HG03457 (cell line): ENCODE data around the gene ZFP82.

Experiments
- ATAC-seq: cut with Tn5 transposase; IDR thresholded peaks from one replicate; pipeline ENCODE4 v1.9.1; 2021; ENCODE audit warnings: moderate number of reproducible peaks; ENCODE audit not compliant: unreplicated experiment

ZFP82 gene

DNA sequence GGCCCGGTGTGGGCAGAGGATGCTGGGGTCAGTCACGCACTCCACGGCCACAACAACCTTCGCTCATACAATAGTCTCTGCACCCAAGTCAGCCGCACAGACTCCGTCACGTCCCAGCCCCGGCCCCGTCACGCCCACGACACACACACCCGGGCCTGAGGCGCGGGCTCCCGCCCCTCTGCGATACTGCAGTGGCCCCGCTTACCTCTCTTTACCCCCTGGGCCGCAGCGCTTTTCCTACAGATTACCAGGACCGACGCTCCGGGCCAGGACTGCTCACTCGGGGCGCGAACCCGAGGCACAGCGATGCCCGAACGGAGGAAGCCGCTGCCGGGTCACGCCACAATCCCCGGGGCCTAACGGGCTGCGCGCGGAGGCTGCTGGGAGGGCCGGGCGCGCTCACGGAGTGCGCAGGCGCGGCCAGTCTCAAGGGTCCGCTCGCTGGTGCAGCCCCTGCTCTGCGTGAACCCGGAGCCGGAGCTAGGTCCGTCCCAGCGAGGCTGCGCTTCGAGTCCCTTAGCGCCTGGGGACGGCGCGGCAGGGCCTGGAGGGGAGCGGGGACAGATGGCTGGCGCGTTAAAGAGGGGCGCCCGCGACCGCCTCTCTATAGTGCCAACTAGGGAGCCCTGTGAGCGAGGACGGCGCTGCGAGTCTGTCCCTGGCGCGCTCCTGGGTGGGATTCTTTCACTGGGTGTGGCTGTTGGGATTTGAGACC is at the start of gene ZFP82:
Gene ZFP82 (minus strand): TSS at position 358 of the 715 bp plus-strand sequence. CDS start 8,855 bp downstream, outside the sequence.
- ATAC-seq, result no peak

DNA sequence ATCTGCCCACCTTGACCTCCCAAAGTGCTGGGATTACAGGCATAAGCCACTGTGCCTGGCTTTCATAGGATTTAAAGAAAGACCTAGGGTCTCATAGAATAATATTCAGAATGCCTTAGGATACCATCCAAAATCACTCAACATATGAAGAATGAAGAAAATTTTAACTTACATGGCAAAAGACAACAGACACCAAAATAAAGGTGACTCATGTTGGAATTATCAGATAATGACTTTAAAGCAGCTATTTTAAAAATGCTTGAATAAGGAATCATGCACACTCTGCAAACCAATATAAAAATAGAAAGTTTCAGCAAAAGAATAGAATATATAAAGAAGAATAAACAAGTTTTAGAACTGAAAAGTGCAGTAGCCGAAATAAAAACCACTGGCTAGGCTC is 41.6 kb upstream of the ZFP82 start:
- ATAC-seq, result no peak

DNA sequence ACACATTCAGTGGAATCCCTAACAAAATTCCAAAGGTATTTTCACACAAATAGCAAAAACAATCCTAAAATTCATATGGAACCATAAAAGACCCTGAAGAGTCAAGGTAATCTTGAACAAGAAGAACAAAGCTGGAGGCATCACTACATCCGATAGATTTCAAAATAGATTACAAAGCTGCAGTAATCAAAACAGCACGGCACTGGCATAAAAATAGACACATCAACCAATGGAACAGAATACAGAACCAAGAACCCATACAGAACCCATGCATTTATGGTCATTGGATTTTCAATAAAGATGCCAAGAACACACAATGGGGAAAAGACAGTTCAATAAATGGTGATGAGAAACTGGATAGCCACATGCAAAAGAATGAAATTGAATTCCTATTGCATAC is 38.4 kb upstream of the ZFP82 start:
- ATAC-seq, result no peak

DNA sequence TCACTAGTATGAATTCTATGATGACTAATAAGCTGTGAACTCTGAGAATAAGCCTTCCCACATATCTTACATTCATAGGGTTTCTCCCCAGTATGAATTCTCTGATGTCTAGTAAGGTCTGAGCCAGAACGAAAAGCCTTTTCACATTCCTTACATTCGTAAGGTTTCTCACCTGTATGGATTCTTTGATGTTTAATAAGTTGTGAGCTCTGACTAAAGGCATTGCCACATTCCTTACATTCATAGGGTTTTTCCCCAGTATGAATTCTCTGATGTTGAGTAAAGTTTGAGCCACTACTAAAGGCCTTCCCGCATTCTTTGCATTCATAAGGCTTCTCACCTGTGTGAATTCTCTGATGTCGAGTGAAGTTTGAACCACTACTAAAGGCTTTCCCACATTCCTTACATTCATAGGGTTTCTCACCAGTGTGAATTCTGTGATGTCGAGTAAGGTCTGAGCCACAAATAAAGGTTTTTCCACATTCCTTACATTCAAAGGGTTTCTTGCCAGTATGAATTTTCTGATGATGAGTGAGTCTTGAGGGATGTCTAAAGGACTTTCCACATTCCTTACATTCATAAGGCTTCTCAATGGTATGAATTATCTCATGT is 30.7 kb upstream of the ZFP82 start:
- no peak for ATAC-seq

DNA sequence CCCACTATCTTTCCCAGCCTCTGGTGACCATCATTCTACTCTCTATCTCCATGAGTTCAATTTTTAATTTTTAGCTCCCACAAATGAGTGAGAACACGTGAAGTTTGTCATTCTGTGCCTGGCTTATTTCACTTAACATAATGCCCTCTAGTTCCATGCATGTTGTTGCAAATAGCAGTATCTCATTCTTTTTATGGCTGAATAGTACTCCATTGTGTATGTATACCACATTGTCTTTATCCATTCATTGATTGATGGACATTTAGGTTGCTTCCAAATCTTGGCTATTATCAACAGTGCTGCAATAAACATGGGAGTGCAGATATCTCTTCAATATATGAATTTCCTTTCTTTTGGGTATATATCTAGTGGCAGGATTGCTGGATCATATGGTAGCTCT is 22.9 kb upstream of the ZFP82 start:
- no peak for ATAC-seq

DNA sequence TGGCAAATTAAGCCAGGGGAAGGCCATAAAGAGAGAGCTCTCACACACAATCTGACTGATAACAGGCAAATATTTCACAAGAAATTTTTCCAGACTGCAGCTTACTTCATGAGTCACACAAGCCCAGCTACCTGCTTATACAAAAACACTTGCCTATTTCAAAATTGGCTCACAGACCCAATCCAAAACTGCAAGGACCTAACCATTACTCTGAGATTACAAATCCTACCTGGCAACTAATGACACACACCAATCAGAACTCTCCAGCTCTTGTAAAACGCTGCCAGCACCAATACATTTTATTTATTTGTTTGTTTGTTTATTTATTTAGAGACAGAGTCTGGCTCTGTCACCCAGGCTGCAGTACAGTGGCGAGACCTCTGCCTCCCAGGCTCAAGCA is 18.1 kb upstream of the ZFP82 start:
- ATAC-seq, result no peak

DNA sequence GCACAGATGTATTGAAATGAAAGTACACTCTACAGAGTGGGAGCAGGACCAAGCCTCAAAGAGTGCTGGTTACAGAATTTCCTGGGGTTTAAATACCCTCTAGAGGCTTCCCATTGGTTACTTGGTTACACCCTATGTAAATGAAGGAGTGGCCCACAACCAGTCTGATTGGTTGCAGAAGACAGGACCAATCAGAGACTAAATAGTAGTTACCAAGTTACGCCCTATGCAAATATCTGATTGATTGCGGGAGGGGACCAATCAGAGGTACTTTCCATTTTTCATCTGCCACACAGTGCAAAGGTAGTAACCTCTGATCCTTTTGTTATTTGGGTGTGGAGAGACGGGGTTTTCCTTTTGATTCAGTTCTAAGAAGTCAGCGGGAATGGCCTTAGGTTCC is 5.5 kb upstream of the ZFP82 start:
- ATAC-seq, result no peak

DNA sequence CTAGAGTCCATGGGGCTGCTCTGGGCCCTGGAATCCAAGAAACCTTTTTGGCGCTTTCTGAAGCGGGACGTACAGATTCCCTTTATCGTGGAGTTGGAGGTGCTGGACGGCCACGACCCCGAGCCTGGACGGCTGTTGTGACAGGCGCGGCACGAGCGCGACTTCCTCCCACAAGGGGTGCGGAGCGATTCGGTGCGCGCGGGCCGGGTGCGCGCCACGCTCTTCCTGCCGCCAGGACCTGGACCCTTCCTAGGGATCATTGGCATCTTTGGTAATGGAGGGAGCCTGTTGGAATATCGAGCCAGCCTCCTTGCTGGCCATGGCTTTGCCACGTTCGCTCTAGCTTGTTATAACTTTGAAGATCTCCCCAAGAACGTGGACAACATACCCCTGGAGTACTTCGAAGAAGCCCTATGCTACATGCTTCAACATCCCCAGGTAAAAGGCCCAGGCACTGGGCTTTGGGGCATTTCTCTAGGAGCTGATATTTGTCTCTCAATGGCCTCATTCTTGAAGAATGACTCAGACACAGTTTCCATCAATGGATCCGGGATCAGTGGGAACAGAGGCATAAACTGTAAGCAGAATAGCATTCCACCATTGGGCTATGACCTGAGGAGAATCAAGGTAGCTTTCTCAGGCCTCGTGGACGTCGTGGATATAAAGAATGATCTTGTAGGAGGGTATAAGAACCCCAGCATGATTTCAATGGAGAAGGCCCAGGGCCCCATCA is 3.5 kb upstream of the ZFP82 start:
- no peak for ATAC-seq

DNA sequence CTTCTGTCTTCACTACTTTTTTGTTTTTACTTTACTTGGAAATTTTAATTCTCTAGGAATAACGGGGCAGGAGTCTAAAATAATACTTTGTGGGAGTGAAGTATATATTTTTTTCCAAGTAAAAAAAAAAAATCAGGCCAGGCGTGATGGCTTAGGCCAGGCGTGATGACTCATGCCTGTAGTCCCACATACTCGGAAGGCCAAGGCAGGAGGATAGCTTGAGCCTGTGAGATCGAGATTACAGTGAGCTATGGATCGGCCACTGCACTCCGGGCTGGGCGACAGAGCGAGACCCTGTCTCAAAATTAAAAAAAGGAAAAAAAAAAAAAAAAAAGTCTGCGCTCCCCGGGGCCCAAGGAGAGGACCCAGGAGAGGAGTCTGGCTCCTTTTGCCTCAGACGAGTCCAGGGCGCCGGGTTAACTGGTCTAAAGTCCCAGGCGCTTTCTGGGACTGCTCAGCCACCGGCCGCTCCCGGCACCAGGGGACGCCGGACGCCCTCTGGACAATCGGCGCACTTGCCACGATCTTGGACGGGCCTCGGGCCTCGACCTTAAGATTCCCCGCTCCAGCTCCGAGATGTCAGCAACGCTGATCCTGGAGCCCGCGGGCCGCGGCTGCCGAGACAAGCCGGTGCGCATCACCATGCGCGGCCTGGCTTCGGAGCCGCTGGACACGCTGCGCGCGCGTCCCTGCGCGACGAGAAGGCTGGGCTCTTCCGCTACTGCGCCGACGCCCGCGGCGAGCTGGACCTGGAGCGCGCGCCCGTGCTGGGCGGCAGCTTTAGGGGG is 2.7 kb upstream of the ZFP82 start:
- ATAC-seq, result no peak

DNA sequence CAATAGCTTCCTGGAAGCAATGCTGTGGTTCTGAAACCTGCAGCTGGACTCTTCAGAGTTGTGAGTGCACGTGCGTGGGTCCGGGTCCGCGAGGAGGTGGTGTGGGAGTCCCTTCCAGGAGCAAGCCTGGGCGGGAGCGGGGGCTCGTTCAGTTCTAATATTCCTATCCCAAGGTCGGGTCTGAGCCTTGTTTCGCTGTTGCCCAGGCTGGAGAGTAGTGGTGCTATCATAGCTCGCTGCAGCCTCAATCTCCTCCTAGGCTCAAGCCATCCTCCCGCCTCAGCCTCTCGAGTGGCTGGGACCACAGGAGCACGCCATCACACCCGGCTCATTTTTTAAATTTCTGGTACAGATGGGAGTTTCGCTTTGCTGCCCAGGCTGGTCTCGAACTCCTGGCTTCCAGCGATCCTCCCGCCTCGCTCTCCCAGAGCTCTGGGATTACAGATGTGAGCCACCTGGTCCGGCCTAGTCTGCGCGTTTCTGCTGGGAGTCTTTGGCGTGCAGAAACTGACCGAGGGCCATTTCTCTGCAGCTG is 625 bp downstream of the ZFP82 start:
- no peak for ATAC-seq

DNA sequence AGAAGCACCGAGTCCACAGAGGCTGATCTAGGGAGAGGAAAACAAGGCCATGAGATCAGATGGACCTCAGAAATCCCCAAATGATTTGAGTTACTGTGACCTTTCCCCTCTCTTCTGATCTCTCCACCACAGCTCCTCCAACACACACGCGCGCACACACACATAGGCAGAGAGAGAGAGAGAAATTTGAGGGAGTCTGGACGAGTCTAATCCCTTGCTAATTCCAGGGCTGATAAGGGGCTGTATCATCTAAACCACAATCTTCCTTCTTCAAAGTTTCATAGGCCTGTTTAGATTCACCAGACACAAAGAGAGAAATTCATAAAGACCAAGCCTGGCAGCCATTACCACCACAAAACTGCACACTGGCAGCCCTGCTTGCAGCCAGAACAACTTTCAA is 8.6 kb downstream of the ZFP82 start:
- ATAC-seq, result no peak

DNA sequence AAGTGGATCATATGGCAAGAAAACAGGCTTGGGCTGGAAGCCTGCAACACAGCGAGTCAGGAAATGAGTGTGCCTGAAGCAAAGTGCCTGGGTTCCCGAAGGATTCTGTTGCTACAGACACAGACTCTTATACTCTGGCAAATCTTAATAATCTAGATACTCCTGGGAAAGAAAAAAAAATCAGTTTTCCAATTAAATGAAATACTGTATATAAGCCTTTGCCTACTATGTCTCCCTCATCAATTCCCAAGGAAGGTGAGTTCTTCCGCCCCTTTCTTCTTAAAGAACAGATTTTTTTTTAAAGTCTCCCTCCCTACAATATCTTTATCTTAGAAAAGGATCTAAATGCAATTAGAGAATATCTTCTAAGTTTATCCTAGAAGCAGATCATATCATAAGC is 10.3 kb downstream of the ZFP82 start:
- ATAC-seq, result no peak

DNA sequence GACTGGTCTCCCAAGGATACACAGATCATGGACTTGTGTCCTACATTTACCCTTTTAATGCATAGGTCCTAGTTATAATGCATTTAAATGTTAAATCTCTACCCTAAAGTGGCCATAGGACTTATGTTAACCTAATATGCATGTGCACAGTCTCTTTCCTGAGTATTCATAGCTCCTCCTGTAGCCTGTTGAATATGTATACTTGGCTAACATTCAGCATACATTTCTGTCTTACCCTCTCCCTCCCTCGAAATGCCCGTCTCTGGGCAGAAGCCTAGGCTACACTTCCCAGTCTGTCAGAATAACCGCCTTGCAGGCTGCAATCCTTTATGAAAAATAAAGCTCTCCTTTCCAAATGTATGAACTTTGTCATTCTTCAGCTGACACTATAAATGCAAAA is 13.9 kb downstream of the ZFP82 start:
- no peak for ATAC-seq

DNA sequence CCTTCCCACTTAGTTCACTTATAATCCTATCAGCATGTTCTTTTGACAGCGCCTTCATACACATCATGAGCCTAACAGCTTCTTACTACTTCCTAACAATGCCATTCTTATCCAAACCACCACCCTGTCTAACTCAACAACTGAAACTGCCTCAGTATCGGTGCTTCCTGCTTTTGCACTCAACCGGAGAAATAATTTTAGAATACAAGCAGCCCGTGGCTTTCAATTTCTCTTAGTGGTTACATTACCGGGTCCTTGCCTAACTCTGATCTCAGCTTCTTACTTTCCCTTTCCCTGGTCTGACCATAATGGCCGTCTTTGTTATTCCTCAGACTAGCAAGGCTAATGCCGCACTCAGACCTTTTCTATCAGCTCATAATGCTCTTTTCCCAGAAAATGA is 17.0 kb downstream of the ZFP82 start:
- no peak for ATAC-seq

DNA sequence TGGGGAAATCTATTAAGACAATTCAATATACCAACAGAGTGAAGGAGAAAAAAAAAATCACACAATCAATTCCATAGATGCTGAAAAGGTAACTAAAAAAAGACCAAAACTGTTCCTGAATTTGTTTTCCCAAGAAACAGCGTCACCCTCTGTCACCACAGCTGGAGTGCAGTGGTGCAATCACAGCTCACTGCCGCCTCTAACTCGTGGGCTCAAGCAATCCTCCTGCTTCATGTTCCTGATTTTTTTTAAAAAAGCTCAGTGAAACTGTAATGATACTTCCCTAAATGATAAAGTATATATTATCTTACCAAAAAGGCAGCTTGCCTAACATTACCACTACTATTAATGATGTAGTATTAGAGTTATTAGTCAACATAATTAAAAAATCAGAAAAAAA is 19.9 kb downstream of the ZFP82 start:
- ATAC-seq, result no peak

DNA sequence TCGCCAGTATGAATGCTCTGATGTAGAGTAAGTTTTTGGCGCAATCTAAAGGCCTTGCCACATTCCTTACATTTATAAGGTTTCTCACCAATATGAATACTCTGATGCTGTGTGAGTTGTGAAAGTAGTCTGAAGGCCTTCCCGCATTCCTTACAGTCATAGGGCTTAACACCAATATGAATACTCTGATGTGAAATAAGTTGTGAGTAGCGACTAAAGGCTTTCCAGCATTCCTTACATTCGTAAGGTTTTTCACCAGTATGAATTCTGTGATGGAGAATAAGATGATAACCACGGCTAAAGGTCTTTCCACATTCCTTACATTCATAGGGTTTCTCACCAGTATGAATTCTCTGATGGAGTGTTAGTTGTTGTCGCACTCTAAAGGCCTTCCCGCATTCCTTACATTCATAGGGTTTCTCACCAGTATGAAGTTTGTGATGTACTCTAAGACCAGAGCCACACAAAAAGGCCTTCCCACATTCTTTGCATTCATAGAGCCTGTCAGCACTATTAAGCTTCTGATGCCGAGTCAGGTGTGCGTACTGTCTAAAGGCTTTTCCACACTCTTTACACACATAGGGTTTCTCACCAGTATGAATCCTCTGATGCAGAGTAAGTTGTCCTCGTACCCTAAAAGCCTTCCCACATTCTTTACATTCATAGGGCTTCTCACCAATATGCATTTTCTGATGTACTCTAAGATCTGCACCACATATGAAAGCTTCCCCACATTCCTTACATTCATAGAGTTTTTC is 25.3 kb downstream of the ZFP82 start:
- ATAC-seq, result no peak

DNA sequence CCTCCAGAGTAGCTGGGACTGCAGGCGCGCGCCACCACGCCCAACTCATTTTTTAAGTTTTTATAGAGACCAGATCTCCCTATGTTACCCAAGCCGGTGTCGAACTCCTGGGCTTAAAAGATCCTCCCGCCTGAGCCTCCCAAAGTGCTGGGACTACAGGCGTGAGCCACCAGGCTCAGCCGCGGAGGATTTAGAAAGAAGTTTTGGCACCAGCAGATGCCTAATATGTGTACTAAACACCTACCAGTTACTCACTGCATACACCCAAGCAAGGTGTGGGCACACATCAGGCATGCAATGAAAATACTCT is 39.0 kb downstream of the ZFP82 start:
- ATAC-seq, result no peak

DNA sequence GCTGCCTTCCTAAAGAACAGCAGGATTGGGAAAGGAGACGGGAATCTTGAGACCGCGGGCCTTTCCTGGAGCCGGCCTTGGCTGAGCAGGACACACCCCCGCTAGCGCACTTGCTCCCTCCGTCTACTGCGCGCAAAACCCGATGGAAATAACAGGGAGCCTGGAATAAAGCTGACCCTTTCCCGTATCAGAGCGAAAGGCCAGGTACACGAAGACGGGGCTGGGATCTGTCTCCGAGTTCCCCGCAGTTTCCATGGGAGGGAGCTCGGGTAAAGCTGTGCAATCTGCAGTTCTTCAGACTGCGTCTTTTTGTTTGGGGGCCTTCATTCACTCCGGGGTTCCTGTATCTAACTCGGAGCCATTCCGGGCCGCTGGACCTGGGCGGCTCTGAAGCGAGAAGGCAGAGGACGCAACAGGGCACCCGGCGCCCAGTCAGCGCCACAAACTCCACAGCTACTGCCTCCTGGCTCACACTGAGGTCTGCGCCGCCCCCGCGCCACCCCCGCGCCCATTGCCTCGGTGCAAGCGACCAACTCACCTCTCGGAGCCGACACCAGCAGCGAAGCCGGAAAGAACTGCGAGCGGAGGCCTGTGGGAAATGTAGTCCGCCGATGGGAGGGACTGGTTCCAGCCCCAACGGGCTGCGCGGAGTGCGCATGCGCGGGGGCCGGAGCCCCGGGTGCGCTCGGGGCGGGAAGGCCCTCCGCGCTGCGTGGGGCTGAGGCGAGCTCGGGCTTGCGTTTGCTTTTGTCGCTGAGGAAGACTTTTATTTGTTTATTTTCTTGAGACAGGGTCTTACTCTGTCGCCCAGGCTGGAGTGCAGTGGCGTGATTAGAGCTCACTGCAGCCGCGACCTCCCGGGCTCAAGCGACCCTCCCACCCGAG is 39.6 kb downstream of the ZFP82 start, which contains the start of gene ZFP14:
Gene ZFP14 (minus strand): TSS at position 577 of the 885 bp plus-strand sequence. CDS start 11,309 bp downstream, outside the sequence.
- peak; percentile 90 for ATAC-seq

DNA sequence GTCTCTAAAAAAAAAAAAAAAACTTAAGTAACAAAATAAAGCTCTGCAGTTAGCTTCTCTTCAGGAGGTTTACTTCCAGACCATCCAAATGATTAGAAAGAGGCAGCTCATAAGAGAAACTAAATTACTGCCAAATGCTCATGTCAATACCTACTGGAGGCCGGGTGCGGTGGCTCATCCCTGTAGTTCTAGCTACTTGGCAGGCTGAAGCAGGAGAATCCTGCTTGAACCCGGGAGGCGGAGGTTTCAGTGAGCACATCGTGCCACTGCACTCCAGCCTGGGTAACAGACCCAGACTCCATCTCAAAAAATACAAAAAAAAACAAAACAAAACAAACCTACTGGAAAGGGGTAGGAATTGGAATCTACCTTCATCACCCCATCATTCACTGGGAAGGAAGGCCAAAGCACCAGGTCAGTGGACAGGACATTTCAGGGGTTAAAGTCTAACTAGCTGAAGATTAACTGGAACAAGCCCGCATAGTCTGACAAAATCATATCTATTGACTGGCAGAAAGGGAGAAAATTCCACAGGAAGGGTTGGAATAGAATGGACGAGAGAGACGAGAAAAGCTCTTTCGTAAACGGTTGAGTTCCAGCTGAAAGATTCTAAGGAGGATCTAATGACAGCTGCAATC is 40.8 kb downstream of the ZFP82 start:
- no peak for ATAC-seq
